Femur (tissue), 1 donor: ENCODE data around the gene DCBLD1.

Experiments
- DNase-seq: peaks from one replicate; pipeline ENCODE4 v3.0.0-alpha.2; 2017

Gene DCBLD1

DNA sequence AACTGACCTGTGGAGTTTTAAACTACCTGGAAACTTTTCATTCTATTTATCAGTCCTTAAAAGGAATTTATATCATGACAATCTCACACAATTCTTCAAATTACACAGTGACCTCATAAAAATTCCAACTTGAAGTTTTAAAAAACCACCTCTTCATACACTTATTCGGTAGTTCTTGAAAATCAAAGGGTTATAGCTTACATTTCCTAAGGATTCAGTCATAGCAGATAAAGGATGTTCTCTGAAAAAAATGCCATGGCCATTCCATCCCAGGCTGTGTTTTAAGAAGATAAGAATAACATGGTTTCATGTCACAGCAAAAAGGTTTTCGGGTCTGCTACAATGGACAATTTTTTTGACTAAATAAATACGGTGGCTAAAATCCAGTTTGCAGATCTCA lies 78.7 kb downstream of the DCBLD1 start:
- DNase-seq = no peak

DNA sequence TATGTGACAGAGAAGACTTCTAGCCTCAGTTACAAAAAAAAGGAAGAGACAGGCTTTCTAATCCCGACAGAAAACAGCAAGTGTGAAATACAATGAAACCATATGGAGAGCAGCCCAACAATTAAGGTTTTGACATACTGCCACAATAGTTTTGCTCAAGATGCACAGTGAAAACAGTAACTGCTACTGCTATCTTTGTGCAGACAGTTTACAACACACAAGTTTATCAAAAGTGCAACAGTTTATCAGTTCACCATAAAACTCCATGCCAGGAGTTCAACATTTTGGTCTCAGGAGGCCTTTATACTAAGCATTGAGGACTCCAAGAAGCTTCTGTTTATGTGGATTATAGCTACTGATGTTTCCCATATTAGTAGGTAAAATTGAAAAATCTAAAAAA lies 82.2 kb downstream of the DCBLD1 start:
- DNase-seq = no peak

DNA sequence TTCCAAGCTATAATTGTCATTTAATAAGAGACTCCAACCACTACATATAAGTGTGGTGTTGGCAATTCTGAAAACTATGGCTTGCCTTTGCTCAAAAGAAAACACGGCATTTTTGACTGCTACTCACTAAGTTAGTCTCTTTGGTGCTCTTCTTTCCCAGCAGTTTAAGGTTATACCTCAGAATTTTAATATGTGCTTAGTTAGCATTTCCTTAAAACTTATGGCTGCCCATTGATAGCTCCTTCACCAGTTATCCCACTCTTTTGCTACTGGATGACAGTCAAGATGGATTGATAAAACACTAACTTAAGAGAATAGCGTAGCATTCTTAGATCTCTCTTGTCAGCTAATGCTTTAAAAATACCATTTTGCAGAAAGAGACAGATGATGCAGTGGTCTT lies 85.8 kb downstream of the DCBLD1 start:
- DNase-seq = no peak

DNA sequence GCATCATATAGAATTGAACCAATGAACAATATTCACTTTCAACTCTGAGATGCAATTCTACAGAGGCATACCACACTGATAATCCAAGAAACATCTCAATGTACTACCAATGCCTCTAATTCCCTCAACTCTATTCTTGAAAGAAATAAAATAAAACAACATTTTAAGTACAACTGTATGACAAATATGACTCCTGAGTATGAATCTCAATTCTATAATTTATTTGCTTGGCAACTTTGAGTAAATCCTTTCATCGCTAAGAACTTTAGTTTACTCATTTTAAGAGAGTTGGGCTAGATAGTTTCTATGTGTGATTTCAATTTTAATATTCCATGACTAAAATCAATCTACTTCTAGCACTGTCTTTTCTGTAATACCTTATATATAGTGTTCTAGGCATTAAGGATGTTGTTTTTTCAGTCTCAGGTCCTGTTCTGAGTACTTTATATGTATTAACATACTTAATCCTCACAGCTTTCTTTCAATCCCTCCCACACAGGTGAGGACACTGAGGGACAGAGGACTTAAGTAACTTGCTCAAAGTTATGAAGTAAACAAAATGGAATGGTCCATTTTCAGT lies 86.4 kb downstream of the DCBLD1 start:
- DNase-seq = no peak

DNA sequence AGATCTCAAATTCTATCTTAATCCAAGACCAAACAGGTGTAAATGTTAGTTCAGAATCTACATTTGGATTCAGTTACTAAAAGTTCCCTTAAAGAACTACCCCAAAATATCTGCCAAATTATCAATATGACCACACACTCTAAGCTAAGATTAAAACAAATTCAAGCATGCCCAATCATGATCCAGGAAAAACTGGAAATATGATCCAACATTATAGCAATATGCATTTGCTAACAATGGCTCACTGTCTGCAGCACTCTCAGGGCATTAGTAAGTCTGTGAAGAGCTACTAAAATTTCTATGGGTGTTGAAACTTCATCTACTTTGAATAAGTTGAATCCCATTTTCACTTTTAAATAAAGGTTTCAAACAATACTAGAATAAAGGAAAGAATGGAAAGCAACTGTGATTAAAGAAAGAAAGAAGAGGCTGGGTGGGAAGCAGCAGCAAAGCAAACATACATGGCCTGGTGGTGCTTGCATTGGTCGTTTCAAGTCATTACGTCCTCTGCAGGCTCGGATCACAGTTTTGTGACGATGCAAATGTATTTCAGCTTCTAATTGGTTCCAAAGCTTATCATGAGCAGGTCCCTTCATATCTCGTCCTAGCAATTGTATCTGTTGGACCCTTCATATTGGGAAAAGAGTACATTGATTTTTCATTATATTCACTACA lies 90.7 kb downstream of the DCBLD1 start:
- no peak for DNase-seq

DNA sequence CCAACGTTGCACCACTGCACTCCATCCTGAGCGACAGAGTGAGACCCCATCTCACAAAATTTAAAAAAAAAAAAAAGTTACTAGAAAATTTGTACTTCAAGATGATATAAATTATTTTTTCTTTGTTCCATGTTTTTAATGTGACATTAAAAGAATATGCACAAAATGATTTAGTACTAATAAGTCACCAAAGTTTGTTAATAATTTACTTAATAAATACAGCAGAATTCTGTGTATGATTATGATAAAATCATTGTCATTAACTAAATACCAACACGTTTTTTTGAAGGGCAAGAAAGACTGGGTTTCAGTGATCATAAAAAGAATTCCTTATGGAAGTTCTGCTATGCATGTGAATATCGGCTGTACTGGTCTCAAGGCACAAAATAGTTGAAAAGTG lies 91.7 kb downstream of the DCBLD1 start:
- no peak for DNase-seq

DNA sequence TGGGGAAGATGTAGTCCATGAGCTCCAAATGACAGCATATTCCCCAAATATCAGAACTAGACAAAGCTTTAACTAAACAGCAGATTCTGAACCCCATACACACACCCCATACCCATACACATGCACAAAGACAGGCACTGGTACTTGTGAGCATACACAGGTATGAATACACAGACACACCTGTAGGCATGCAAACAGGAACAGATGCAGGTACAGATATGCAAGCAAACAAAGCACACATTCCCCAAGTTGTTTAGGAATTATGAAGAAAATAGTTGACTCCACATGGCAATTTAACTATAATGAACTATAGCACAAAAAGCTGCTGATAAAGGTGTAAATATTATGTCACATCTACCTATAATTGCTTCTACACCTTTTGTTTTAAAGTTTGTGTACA lies 103.2 kb downstream of the DCBLD1 start:
- no peak for DNase-seq

DNA sequence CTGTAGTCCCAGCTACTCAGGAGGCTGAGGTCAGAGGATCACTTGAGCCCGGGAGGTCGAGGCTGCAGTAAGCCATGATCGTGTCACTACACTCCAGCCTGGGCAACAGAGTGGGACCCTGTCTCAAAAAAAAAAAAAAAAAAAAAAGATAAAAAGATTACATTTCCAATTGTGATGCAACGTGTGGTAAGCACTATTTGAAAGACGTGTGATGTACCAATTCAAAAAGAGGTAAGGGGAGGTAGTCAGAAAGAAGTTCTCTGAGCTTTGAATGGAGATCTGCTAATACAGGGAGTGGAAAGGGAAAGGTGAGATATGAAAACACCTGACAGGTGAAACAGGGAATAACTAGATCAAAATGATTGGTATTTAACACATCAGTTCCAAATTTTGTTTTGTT lies 108.0 kb downstream of the DCBLD1 start:
- DNase-seq = no peak

DNA sequence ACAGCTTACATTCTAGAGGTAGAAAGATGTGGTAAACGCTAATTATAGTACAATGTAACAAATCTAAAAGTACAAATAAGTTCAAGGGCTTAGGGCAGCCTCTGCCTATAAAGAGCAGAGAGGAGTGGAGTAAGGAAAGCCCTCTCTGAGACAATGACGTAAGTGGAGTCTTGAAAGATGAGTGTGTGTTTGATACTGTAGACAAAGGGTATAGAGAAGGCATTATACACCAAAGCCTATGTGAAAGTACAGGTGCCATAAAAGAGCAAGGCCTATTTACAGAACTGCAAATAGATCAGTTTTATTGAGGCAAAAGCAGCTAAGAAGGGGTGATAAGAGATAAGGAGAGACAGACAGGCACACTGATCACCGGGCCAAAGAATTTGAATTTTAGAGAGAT lies 108.9 kb downstream of the DCBLD1 start:
- no peak for DNase-seq

DNA sequence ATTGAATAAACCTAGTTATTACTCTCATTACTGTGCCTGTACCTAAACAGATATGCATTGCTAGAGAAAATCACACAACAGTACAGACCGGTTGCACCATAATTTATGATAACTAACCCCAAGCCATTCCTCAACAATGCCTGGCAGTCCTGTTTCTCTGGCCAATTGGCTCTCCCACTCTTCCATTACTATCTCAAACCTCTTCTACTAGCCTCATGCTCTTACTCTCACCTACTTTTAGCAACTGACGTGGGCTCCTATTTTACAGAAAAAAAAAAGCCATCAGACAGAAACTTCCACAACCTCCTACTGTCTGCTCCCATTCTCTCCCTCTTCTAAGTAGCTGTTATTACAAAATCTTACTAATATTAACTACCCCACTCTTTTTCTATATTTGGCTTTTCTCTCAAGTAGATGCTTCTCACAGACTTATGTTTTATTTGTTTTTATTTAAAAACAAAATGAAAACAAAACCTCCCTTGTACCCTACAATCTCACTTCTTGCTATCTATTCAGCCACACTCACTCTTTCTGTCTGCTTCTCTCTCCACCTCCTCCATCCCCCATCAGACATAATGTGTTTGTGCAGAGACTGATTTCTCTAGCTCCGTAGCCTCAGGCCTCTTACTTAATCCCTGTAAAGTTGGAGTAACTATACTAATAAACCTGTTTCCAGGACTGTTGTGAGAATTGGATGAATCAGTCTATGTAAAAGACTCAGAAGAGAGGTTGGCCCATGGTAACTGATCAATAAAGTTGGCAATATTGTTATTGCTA lies 110.7 kb downstream of the DCBLD1 start:
- DNase-seq = no peak

DNA sequence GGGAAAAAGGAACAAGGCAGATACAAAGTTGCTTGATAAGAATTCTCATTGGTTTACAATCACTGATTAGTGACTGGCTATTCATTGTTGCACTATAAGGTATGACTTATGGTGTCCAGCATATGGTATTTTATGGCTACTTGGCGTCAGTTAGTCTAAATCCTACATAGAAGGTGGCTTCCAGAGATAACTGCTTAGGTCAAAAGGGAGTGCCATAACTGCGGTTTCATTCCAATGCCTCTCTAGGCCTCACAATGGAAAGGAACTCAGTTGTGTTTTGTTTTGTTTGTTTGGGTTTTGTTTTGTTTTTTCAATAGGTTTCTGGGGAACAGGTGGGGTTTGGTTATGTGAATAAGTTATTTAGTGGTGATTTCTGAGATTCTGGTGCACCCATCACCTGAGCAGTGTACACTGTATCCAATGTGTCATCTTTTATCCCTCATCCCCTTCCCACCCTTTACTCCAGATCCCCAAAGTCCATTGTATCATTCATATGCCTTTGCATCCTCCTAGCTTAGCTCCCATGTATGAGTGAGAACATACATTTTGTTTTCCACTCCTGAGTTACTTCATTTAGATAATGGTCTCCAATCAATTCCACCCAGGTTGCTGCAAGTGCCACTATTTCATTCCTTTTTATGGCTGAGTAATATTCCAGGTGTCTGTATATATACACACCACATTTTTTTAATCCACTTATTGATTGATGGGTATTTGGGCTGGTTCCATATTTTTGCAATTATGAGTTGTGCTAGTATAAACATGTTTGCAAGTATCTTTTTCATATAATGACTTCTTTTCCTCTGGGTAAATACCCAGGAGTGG lies 112.8 kb downstream of the DCBLD1 start:
- DNase-seq = no peak

DNA sequence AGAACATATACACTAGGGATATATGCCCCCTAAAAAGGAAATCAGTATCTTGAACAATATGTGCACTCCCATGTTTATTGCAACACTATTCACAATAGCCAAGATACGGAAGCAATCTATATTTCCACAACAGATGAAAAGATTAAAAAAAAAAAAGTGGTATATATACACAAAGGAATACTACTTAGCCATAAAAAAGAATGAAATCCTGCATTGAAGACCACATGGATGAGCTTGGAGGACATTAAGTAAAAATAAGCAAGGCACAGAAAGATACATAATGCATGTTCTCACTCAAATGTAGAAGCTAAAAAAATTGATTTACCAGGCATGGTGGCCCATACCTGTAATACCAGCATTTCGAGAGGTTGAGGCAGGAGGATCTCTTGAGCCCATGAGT lies 115.3 kb downstream of the DCBLD1 start:
- no peak for DNase-seq
